KMS-11 (cell line): ENCODE data around the gene ATRX.

ENCODE experiments used
- H2AFZ ChIP-seq: fragments of 200-600 bp; sonication (generic); 2 replicates; pipeline ENCODE4 v1.6.1; 2016; ENCODE audit warnings: antibody characterized with exemption, mixed run types, low read depth
- H3K27ac ChIP-seq: fragments of 200-600 bp; sonication (generic); 2 replicates; pipeline ENCODE4 v1.6.1; 2016; ENCODE audit warnings: mild to moderate bottlenecking, mixed run types
- H3K27me3 ChIP-seq: fragments of 200-600 bp; sonication (generic); 2 replicates; pipeline ENCODE4 v1.6.1; 2017; ENCODE audit warnings: mild to moderate bottlenecking, low read depth, mixed run types, moderate library complexity; ENCODE audit not compliant: insufficient read depth
- H3K36me3 ChIP-seq: fragments of 200-600 bp; sonication (generic); 2 replicates; pipeline ENCODE4 v1.6.1; 2017; ENCODE audit warnings: mild to moderate bottlenecking, mixed run types; ENCODE audit not compliant: insufficient read depth
- H3K4me1 ChIP-seq: fragments of 200-600 bp; sonication (generic); 2 replicates; pipeline ENCODE4 v1.6.1; 2016; ENCODE audit warnings: mild to moderate bottlenecking, low read depth, mixed run types; ENCODE audit not compliant: poor library complexity, severe bottlenecking
- H3K4me2 ChIP-seq: fragments of 200-600 bp; sonication (generic); 2 replicates; pipeline ENCODE4 v1.7.0; 2016; ENCODE audit warnings: mild to moderate bottlenecking, mixed run types
- H3K4me3 ChIP-seq: fragments of 200-600 bp; sonication (generic); IDR thresholded peaks from 2 replicates; pipeline ENCODE4 v1.6.1; 2017; ENCODE audit warnings: low read depth, low read length, mixed read lengths; ENCODE audit not compliant: insufficient read depth
- H3K79me2 ChIP-seq: fragments of 200-600 bp; sonication (generic); 2 replicates; pipeline ENCODE4 v1.6.1; 2016; ENCODE audit warnings: low read depth, mixed run types; ENCODE audit not compliant: insufficient read depth
- H3K9ac ChIP-seq: fragments of 200-600 bp; sonication (generic); 2 replicates; pipeline ENCODE4 v1.6.1; 2016; ENCODE audit warnings: mild to moderate bottlenecking, mixed run types
- H4K20me1 ChIP-seq: fragments of 200-600 bp; sonication (generic); 2 replicates; pipeline ENCODE4 v1.6.1; 2016; ENCODE audit warnings: mild to moderate bottlenecking, mixed run types; ENCODE audit not compliant: insufficient read depth
- CTCF ChIP-seq: fragments of 200-600 bp; sonication (generic); conservative IDR thresholded peaks from 2 replicates; pipeline ENCODE4 v1.6.1; 2017; ENCODE audit warnings: low read depth, mild to moderate bottlenecking, antibody characterized with exemption, low read length, moderate library complexity, mixed read lengths

ATRX gene

GRCh38 chrX:77743720-77744119, 42.3 kb downstream of the ATRX start:
- H3K4me1 ChIP-seq = peaks cover 28% of the 10 kb centered on the region
- no peak for TF ChIP-seq CTCF
- H3K9ac ChIP-seq = no peak overlapping the region
- H3K36me3 ChIP-seq = no peaks in the 10 kb centered on the region
- H3K4me2 ChIP-seq = peak overlapping the region; percentile 21; the same call in 1 of the 2 replicates
- H2AFZ ChIP-seq = no peak overlapping the region
- H3K4me3 ChIP-seq = no peak overlapping the region
- H4K20me1 ChIP-seq = no peaks in the 10 kb centered on the region
- H3K27ac ChIP-seq = no peak overlapping the region; the same call in 1 of the 2 replicates
- peaks cover 77% of the 10 kb centered on the region; the same call in 1 of the 2 replicates for H3K79me2 ChIP-seq
- no peaks in the 10 kb centered on the region for H3K27me3 ChIP-seq

- peaks cover 78% of the 10 kb centered on the region; the same call in 1 of the 2 replicates for H3K79me2 ChIP-seq
- H3K4me2 ChIP-seq = no peak overlapping the region
- no peak for TF ChIP-seq CTCF
- H4K20me1 ChIP-seq = no peaks in the 10 kb centered on the region
- H3K27ac ChIP-seq = no peak overlapping the region
- H3K27me3 ChIP-seq = no peaks in the 10 kb centered on the region
- H3K4me3 ChIP-seq = no peak overlapping the region
- H3K36me3 ChIP-seq = no peaks in the 10 kb centered on the region
- H2AFZ ChIP-seq = no peak overlapping the region
- H3K4me1 ChIP-seq = peaks cover 28% of the 10 kb centered on the region
- H3K9ac ChIP-seq = no peak overlapping the region
Measured at GRCh38 chrX:77742788-77743476, 43.1 kb downstream of the ATRX start.

GRCh38 chrX:77740376-77740905, 45.6 kb downstream of the ATRX start:
- H3K27me3 ChIP-seq = no peaks in the 10 kb centered on the region
- TF ChIP-seq CTCF = no peak

DNA sequence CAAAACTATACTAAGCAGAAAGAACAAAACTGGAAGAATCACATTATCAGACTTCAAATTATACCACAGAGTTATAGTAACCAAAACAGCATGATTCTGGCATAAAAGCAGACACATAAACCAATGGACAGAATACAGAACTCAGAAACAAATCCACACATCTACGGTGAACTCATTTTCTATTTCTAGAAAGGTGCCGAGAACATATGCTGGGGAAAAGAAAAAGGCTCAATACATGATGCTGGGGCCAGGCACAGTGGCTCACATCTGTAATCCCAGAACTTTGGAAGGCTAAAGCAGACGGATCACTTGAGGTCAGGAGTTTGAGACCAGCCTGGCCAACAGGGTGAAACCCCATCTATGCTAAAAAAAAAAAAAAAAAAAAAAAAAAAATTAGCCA, 52.7 kb downstream of the ATRX start:
- no peak for TF ChIP-seq CTCF
- Histone ChIP-seq H2AFZ (no peak overlapping the region), H4K20me1 (no peaks in the 10 kb centered on the region), H3K4me2 (no peak overlapping the region), H3K9ac (no peak overlapping the region), H3K79me2 (peaks cover 66% of the 10 kb centered on the region; the same call in 1 of the 2 replicates), H3K27ac (no peak overlapping the region), H3K36me3 (no peaks in the 10 kb centered on the region), H3K27me3 (no peaks in the 10 kb centered on the region), H3K4me1 (no peaks in the 10 kb centered on the region), H3K4me3 (no peak overlapping the region)

More at GRCh38 chrX:77740376-77740905, 45.6 kb downstream of the ATRX start:
- Histone ChIP-seq H3K27ac (no peak overlapping the region), H3K9ac (no peak overlapping the region), H2AFZ (no peak overlapping the region), H3K4me1 (peaks cover 22% of the 10 kb centered on the region), H3K4me2 (no peak overlapping the region), H4K20me1 (no peaks in the 10 kb centered on the region), H3K4me3 (no peak overlapping the region), H3K36me3 (no peaks in the 10 kb centered on the region), H3K79me2 (peaks cover 68% of the 10 kb centered on the region; the same call in 1 of the 2 replicates)
